Measurements from ENCODE around the gene MYH16. TPM values are rescaled to one million over a fixed set of nuclear protein-coding genes. Genes with fewer than 3 reads are reported as not detected.
A peak's percentile ranks its signal among the peaks of the same experiment; 100 is the strongest.
"Not testable (repeated sequence)": the region's sequence is repeated elsewhere in the genome, so short reads cannot be mapped to it uniquely, and the experiment has no call there.

MYH16 gene
- total RNA-seq, 2 experiments from 2014 or later, result not detected

GRCh38 chr7:99265848-99266480 is 6.7 kb upstream of the MYH16 start:
- DNase-seq, result no peak
- no peak overlapping the region for H3K4me3 Mint-ChIP-seq
- no peaks in the 10 kb centered on the region for H3K4me1 Mint-ChIP-seq (ENCODE audit: low read depth)
- no peaks in the 10 kb centered on the region for H3K36me3 Mint-ChIP-seq (ENCODE audit: low read depth)
- H3K27ac Mint-ChIP-seq, result no peak overlapping the region
- intact Hi-C loops (cut with micrococcal nuclease), result no loop called here
- peaks cover 3% of the 10 kb centered on the region for H3K27me3 Mint-ChIP-seq (ENCODE audit: low read depth)
- CTCF ChIA-PET, result interaction anchor here (0.7 to 1.1 kb wide), 2 partner anchors 47 to 195 kb away, joined by 3 read pairs; no protein-coding TSS in a partner anchor
- H3K9me3 Mint-ChIP-seq, result no peaks in the 10 kb centered on the region

- no peak for DNase-seq
- intact Hi-C loops (cut with micrococcal nuclease), result no loop called here
- Mint-ChIP-seq H3K36me3 (ENCODE audit: low read depth) (no peaks in the 10 kb centered on the region), H3K9me3 (no peaks in the 10 kb centered on the region), H3K27me3 (ENCODE audit: low read depth) (peaks cover 3% of the 10 kb centered on the region), H3K4me1 (ENCODE audit: low read depth) (no peaks in the 10 kb centered on the region), H3K27ac (no peak overlapping the region), H3K4me3 (no peak overlapping the region)
- CTCF ChIA-PET, result no interaction called here
Observed at GRCh38 chr7:99267481-99267840, 5.2 kb upstream of the MYH16 start.

- CTCF ChIA-PET, result no interaction called here
- H3K27ac Mint-ChIP-seq, result no peak overlapping the region
- intact Hi-C loops (cut with micrococcal nuclease), result no loop called here
- H3K36me3 Mint-ChIP-seq (ENCODE audit: low read depth), result no peaks in the 10 kb centered on the region
- H3K4me1 Mint-ChIP-seq (ENCODE audit: low read depth), result no peaks in the 10 kb centered on the region
- H3K27me3 Mint-ChIP-seq (ENCODE audit: low read depth), result peaks cover 3% of the 10 kb centered on the region
- DNase-seq, result no peak
- no peak overlapping the region for H3K4me3 Mint-ChIP-seq
- no peaks in the 10 kb centered on the region for H3K9me3 Mint-ChIP-seq
Observed at GRCh38 chr7:99267841-99268576, 4.6 kb upstream of the MYH16 start.

- CTCF ChIA-PET, result interaction anchor here (0.8 kb wide), 1 partner anchor 52 kb away, joined by 3 read pairs; no protein-coding TSS in a partner anchor
- intact Hi-C loops (cut with micrococcal nuclease), result no loop called here
- Mint-ChIP-seq H3K27ac (no peak overlapping the region), H3K36me3 (ENCODE audit: low read depth) (no peaks in the 10 kb centered on the region), H3K9me3 (no peaks in the 10 kb centered on the region), H3K27me3 (ENCODE audit: low read depth) (peaks cover 3% of the 10 kb centered on the region), H3K4me3 (no peak overlapping the region), H3K4me1 (ENCODE audit: low read depth) (peaks cover 4% of the 10 kb centered on the region)
- DNase-seq, result no peak
Observed at GRCh38 chr7:99268577-99268908, 4.1 kb upstream of the MYH16 start.

- intact Hi-C loops (cut with micrococcal nuclease), result loop anchor here (5.0 kb wide), 1 partner anchor 57 kb away; the partner anchor contains the start of gene ARPC1A
- peaks cover 15% of the 10 kb centered on the region for H3K4me1 Mint-ChIP-seq (ENCODE audit: low read depth)
- H3K9me3 Mint-ChIP-seq, result no peaks in the 10 kb centered on the region
- CTCF ChIA-PET, result interaction anchor here (0.7 kb wide), 1 partner anchor 22 kb away, joined by 3 read pairs; no protein-coding TSS in a partner anchor
- H3K4me3 Mint-ChIP-seq, result no peak overlapping the region
- no peak for DNase-seq
- no peaks in the 10 kb centered on the region for H3K36me3 Mint-ChIP-seq (ENCODE audit: low read depth)
- H3K27me3 Mint-ChIP-seq (ENCODE audit: low read depth), result peaks cover 3% of the 10 kb centered on the region
- no peak overlapping the region for H3K27ac Mint-ChIP-seq
Observed at GRCh38 chr7:99270702-99271101, 1.9 kb upstream of the MYH16 start.

GRCh38 chr7:99273561-99273960 is 922 bp downstream of the MYH16 start:
- not testable (repeated sequence) for H3K4me3 Mint-ChIP-seq; H3K27me3 Mint-ChIP-seq (ENCODE audit: low read depth); H3K9me3 Mint-ChIP-seq; DNase-seq; H3K36me3 Mint-ChIP-seq (ENCODE audit: low read depth)
- intact Hi-C loops (cut with micrococcal nuclease), result loop anchor here (5.0 kb wide), 1 partner anchor 54 kb away; the partner anchor contains the start of gene ARPC1A
- Mint-ChIP-seq H3K4me1 (ENCODE audit: low read depth) (peaks cover 15% of the 10 kb centered on the region), H3K27ac (peak overlapping the region; percentile 55)
- CTCF ChIA-PET, result interaction anchor here (0.7 to 1.9 kb wide), 2 partner anchors 40 to 202 kb away, joined by 3 to 4 read pairs; no protein-coding TSS in a partner anchor

GRCh38 chr7:99274908-99275307 is 2.3 kb downstream of the MYH16 start:
- H3K4me1 Mint-ChIP-seq (ENCODE audit: low read depth), result peaks cover 15% of the 10 kb centered on the region
- CTCF ChIA-PET, result interaction anchor here (0.7 to 1.9 kb wide), 4 partner anchors 8 to 83 kb away, joined by 3 to 4 read pairs (median 4); no protein-coding TSS in a partner anchor
- H3K36me3 Mint-ChIP-seq (ENCODE audit: low read depth); DNase-seq; H3K4me3 Mint-ChIP-seq; H3K9me3 Mint-ChIP-seq; H3K27ac Mint-ChIP-seq; H3K27me3 Mint-ChIP-seq (ENCODE audit: low read depth): not testable (repeated sequence)
- intact Hi-C loops (cut with micrococcal nuclease), result loop anchor here (1.0 to 5.0 kb wide), 4 partner anchors 38 to 112 kb away; partner anchors contain the start of gene ARPC1A

- Mint-ChIP-seq H3K9me3 (no peaks in the 10 kb centered on the region), H3K27me3 (ENCODE audit: low read depth) (no peaks in the 10 kb centered on the region), H3K4me1 (ENCODE audit: low read depth) (peaks cover 15% of the 10 kb centered on the region), H3K4me3 (no peak overlapping the region), H3K36me3 (ENCODE audit: low read depth) (no peaks in the 10 kb centered on the region), H3K27ac (no peak overlapping the region)
- no peak for DNase-seq
- CTCF ChIA-PET, result no interaction called here
- intact Hi-C loops (cut with micrococcal nuclease), result loop anchor here (2.0 kb wide), 1 partner anchor 105 kb away; no protein-coding TSS in a partner anchor
Observed at GRCh38 chr7:99275496-99275895, 2.9 kb downstream of the MYH16 start.

- Mint-ChIP-seq H3K27ac (no peak overlapping the region), H3K9me3 (no peaks in the 10 kb centered on the region), H3K27me3 (ENCODE audit: low read depth) (no peaks in the 10 kb centered on the region), H3K4me3 (no peak overlapping the region), H3K4me1 (ENCODE audit: low read depth) (peaks cover 15% of the 10 kb centered on the region), H3K36me3 (ENCODE audit: low read depth) (no peaks in the 10 kb centered on the region)
- DNase-seq, result no peak
- intact Hi-C loops (cut with micrococcal nuclease), result no loop called here
- CTCF ChIA-PET, result no interaction called here
Observed at GRCh38 chr7:99278180-99278579, 5.5 kb downstream of the MYH16 start.

GRCh38 chr7:99284165-99284564 is 11.5 kb downstream of the MYH16 start:
- DNase-seq; H3K4me1 Mint-ChIP-seq (ENCODE audit: low read depth); H3K27me3 Mint-ChIP-seq (ENCODE audit: low read depth); H3K36me3 Mint-ChIP-seq (ENCODE audit: low read depth); H3K27ac Mint-ChIP-seq; intact Hi-C loops (cut with micrococcal nuclease); H3K9me3 Mint-ChIP-seq; H3K4me3 Mint-ChIP-seq: not testable (repeated sequence)
- CTCF ChIA-PET, result interaction anchor here (0.6 kb wide), 1 partner anchor 72 kb away, joined by 3 read pairs; no protein-coding TSS in a partner anchor

GRCh38 chr7:99287779-99288534 is 15.3 kb downstream of the MYH16 start:
- intact Hi-C loops (cut with micrococcal nuclease), result no loop called here
- Mint-ChIP-seq H3K27ac (no peak overlapping the region), H3K36me3 (ENCODE audit: low read depth) (no peaks in the 10 kb centered on the region), H3K4me3 (no peak overlapping the region), H3K9me3 (no peaks in the 10 kb centered on the region), H3K4me1 (ENCODE audit: low read depth) (no peaks in the 10 kb centered on the region), H3K27me3 (ENCODE audit: low read depth) (no peaks in the 10 kb centered on the region)
- CTCF ChIA-PET, result interaction anchor here (1.2 kb wide), 1 partner anchor 25 kb away, joined by 3 read pairs; no protein-coding TSS in a partner anchor
- no peak for DNase-seq

GRCh38 chr7:99289185-99289584 is 16.5 kb downstream of the MYH16 start:
- Mint-ChIP-seq H3K36me3 (ENCODE audit: low read depth) (no peaks in the 10 kb centered on the region), H3K4me3 (no peak overlapping the region), H3K4me1 (ENCODE audit: low read depth) (no peaks in the 10 kb centered on the region), H3K27me3 (ENCODE audit: low read depth) (no peaks in the 10 kb centered on the region), H3K9me3 (no peaks in the 10 kb centered on the region), H3K27ac (no peak overlapping the region)
- intact Hi-C loops (cut with micrococcal nuclease), result no loop called here
- CTCF ChIA-PET, result no interaction called here
- DNase-seq, result no peak
